Right lung (tissue), 5 donors: ENCODE results near the gene NR2C2. TPM values are rescaled to one million over a fixed set of nuclear protein-coding genes. Genes with fewer than 3 reads are reported as not detected.

Experiments
- DNase-seq, 2 donors: peaks; one replicate each; pipeline ENCODE4 v3.0.0-alpha.2; 2013
- polyA plus RNA-seq, 5 donors: library from polyadenylated mRNA; unstranded; fragments of 120-200 nt; gene quantifications; one replicate each; pipeline versions ENCODE4 v1.2.1 to v1.2.3, GENCODE V29; 2013; ENCODE audit warnings: inconsistent platforms in 1 of 5, low replicate concordance in 1 of 5; ENCODE audit not compliant: insufficient read length in 5 of 5, insufficient read depth in 1 of 5

NR2C2 gene
- polyA plus RNA-seq, 5 donors = 43.0 to 62.0 (median 55.4) TPM

DNA sequence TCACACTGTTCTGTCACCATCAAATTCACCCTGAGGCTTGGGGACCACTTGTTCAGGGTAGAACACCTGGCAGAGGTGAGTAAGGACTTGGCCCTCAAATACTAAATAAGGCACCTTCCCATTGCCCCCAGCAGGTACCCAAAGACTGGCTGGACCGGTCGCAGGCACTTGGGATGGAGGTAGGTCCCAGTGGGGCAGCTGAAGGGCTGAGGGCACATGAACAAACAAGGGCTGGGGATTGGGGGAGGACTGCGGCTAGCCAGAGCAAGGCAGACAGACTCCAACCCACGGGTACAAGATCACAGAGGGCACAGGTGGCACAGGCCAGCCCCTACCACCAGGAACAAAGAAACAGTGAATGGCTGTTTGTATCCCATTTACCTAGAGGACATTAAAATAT is 115.9 kb downstream of the NR2C2 start:
- no peak for DNase-seq

DNA sequence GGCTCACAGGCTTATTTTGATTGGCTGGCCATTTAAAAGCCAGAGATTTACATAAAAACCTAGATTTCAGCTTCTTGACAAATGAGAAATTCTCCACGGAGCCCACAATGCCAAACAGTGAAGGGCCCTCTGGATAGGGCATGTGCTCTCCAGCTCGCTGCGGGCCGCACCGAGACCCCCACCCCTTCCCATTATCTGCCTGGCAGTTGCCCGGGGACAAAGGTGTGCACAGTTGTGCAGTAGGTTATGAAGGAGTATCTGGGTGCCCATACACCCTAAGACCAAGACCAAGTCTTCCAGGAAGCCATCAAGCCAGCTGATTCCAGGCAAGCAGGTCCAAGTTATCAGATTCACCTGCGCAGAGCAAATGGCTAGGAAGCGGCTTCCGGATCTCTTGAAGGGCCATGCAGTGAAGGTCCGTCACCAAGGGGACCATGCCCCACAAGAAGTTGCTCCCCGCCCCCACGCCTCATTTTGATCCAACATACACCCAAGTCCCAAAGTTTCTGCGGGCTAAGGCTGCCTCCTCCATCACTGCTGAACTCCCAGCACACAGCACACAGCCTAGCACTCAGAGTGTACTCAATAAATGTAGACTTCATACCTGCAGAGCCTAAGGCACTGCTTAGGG is 116.4 kb downstream of the NR2C2 start:
- no peak for DNase-seq

DNA sequence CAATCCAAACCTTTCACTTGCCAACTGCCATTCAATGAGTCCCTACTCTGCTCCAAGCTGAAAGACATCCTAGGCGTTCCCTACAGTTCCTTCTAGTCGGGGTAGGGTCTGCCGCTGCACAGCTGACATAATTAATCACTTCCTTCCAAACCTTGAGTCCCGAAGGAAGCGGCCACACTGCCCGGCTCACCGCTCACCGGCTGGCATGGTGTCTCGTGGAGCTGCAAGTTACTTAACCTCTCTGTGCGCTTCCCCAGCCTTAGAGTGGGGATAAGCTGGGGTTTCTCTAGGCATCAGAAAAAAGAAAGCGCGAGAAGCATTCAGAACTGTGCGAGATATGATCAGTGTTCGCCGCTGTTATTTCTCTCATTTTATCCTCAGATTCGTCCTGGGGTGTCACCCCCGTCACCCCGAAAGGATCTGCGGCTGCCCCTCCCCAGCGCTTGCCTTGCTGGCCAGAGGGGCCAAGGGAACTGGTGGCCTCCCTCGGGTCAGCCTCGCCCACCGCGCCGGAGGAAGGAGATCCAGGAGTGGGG is 117.0 kb downstream of the NR2C2 start:
- no peak for DNase-seq

DNA sequence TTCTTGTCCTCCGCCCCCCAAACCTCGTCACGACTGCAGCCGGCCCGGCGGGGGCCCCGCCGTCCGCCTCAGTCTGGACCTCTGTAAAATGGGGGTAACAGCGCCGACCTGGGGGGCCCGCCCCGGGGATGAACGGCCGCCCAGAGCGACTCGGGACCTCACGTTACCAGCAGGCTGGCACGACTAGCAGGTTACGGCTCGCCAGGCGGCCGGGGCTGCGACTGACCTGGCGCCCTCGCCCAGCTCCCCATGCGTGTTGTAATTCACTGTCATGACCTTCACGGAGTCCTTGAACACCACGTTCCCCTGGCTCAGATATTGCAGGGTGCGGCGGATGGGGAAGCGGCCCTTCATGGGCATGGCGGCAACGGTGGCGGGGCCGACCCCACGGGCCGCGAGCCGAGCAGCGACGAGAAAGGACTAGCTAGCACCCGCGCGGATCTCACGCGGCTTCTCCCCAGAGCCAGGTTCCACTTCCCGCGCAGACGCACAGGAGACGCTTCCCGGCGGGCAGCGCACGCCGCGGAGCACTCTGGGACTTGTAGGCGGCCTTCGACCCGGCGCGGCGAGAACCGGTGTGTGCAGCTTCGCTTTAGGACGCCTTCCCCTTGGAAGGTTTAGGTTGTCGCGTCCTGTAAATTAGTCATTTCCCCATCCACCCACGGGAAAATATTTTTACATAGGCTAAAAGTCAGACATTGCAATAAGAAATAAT is 117.6 kb downstream of the NR2C2 start, which contains the start of gene MRPS25:
TSS of gene MRPS25 (minus strand) at position 481 of the 715 bp plus-strand sequence. CDS start at position 360, 121 bp downstream.
- DNase-seq = peak; percentile 84

DNA sequence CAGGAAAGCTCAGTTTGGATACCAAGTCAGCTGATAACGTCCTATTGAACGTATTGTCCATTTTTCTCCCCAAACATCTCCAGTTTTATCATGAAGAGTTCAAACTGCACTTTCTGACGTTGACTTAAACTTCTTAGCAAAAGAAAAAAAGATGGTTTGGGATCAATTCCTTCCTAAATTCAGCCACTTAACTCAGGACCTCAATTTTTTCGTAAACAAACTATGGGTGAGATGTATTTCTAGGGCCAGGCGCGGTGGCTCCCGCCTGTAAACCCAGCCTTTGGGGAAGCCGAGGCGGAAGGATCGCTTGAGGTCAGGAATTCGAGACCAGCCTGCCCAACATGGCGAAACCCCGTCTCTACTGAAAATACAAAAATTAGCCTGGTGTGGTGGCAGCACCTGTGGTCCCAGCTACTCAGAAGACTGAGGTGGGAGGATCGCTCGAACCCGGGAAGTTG is 118.2 kb downstream of the NR2C2 start:
- no peak for DNase-seq

DNA sequence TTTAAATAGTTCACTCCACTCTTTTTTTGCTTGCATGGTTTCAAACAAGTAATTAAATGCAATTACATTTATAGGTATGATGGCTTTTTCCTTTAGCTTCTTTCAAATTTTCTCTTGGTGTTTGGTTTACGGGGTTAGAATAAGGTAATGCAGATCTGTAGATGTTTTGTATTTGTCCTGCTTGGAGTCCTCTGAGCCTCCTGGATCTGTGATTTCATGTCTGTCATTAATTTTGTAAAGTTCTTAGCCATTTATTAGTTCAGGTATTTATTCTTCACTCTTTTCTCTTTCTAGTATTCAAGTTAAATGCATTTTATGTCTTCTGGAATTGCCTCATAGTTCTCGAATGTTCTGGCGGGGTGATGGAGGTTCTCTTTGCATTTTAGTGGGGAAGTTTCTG is 119.1 kb downstream of the NR2C2 start:
- DNase-seq = no peak

DNA sequence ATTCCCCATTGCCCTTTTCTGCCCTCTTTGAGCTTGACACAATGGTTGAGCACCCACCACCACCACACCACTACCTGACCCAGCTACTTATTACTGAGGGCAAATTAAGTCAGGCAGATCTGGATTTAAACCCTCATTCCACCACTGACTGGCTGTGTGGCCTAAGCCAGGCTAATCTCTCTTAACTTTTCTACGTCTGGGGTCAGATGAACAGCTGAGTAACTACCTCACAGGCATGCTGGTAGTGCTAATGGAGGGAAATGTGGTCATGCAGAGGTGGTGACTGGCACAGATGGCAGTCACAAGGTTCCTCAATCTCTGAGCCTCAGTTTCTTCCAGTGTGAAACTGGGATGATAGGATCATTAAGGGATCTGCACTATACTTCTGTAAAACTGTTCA is 122.1 kb downstream of the NR2C2 start:
- no peak for DNase-seq

DNA sequence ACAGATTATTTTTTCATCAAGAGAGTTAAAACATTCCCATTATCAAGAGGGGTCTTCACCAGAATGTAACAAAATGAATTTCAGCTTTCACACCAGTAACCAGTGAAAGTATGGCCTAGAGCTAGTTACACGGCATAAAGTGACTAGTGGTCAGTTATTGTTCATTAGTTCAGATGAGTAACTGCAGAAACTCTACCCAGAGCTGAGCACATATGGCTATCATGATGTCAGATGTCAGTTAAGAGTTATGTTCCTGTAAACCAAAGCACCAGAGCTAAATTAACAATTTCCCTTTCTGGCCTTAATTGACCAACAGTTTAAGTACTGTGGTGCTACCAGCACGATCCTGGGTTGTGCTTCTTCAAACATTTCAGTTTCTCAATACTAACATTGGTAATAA is 124.3 kb downstream of the NR2C2 start:
- no peak for DNase-seq

DNA sequence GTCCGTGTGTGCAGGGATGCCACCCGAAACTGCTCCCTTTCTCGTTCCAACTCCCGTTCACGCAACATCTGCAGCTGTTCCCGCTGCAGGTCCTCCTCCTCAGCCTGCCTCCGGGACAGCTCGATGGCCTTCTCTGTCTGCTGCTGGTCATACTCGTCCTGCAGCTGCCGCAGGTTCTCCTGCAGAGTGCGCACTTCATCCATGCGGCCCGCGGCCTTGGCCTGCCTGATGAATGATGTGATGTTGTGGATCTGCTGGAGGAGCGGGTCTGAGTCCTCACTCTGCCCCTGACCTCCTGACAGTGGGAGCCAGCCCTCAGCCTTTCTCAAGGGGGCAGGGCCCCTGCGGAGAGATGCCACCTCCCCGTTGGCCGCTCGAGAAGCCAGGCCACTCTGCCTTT is 127.1 kb downstream of the NR2C2 start:
- DNase-seq = no peak

DNA sequence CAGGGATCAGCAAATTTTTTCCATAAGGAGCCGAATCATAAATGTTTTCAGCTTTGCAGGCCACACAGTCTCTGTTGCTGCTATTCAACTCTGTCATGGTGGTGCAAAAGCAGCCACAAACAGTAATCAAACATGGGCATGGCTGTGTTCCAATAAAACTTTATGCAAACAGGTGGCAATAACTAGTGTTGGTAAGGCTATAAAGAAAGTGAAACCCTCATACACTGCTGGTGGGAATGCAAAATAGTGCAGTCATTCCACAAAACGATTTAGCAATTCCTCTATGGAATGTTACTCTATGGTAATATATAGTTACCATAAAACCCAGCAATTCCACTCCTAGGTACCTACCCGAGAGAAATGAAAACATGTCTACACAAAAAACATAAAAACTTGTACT is 131.7 kb downstream of the NR2C2 start:
- DNase-seq = no peak

DNA sequence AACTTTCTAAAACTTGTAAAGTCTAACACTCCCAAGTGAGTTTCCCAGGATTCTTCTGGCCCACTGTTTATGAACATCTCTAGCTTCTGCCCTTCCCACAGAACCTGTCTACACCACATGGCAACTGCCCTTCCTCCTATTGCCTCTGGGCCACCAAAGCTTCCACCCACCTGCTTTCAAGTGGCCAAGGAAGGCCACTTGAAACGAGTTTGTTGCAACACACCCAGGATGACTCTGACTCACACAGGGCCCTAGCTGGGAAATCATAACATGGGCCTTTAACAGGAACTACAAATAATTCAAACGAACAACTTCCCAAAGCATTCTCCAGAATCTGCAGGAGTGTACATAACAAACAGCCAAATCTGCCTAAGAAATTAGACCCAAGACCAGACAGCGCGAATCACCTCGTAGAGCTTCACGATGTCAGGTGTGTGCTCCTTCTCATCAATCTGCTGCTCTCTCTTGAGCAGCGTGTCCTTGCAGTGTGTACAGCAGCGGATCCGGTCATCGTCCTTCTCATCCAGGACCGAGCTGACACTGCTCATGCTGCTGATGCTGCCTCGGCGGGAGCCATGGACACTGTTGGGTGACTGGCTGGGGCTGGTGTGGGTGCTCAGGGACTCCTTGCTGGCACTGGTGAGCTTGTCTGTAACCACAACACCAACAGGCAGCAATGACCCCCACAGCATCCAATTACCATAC is 134.7 kb downstream of the NR2C2 start:
- DNase-seq = no peak

DNA sequence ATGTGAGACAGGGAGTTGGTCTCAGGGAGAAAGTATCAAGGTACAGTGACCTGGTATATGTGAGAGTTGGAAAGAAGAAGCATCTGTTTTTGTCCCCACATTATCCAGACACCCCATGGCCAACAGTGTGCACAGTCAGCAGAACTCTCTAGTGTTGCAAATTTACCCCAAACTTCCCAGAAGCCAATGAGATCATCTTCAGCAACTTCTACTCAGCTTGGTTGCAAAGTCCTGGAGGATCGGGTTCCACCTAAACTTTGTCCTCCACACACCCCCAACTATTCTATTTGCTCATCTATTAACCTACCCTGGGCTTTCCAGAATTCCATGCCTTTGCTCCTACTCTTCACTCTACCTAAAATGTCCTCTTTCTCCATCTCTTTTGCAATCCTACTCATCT is 135.9 kb downstream of the NR2C2 start:
- DNase-seq = no peak

DNA sequence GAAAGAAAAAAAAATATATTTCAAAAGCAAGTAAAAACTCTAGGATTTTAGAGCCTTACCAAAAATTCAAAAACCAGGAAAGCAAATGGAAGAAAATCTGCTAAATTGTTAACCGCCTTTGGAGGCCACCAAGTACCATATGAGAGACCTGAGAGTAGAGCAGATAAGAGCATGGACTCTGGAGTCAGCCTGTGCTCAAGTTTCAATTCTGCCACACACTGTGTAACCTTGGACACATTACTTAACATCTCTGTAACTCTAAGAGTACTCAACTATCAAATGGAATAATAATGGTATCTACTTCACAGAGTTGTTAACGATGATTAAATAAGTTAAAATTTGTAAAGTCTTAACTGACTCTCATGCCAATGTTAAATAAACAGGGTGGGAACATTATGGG is 138.9 kb downstream of the NR2C2 start:
- DNase-seq = no peak

DNA sequence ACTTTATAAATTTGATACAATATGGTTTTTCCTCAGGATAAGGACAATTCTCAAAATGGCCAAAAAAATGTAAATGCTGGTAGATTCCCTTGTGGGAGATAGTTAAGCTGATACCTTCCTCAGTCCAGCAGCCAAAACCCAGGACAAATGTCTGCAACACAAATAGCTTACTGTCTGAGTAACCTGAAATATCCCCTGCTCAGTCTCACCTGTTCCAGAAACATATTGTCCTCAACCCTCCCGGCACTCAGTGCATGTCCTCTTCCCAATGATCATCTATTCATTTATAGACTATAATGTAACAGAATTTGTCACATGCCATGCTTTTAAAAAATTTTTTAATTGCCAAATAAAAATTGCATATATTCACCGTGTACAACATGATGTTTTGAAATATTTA is 139.3 kb downstream of the NR2C2 start:
- DNase-seq = no peak

DNA sequence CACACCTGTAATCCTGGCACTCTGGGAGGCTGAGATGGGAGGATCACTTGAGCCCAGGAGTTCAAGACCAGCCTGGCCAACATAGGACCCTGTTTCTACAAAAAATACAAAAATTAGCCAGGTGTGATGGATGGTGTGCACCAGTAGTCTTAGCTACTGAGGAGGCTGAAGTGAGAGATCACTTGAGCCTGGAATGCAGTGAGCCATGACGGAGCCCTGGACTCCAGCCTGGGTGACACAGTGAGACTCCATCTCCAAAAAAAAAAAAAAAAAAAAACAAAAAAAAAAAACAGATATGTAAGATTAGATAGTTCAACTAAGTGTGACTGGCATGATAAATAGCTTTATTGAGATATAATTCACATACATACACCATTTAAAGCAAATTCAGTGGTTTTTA is 141.8 kb downstream of the NR2C2 start:
- no peak for DNase-seq

DNA sequence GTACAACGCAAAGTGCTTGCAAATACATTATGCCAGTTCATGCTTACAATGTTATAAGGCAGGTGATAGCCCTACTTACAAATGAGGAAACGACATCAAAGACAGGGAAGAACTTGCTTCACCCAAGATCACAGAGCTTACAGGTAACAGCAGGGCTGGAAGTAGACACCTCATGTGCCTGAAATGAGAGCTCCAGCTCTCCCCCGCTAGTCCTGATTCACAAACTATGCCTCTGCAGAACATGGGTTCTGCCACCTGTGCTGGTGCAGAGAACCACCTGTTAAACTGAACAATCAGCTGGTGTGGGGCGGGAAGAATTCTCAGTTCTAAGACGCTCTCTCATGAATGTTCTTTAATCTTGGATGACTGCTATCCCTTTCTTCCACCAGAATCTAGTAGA is 144.2 kb downstream of the NR2C2 start:
- DNase-seq = no peak

DNA sequence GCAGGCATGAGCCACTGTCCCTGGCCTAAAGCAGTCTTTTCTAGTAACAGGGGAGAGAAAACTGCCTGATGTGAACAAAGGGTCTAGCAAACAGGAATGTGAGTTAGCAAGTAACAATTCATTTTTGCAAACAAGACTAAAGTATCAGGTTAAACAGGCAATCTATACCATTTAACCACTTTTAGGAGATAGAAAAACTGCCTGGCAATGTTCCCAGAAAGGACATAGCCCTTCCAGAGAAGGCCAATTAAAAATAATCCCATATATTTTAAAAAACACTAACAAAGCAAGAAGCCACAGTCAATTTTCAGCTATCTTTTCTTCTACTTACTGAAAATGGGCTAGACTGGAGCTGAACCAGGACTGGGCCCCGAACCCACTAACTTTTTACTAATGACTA is 145.3 kb downstream of the NR2C2 start:
- no peak for DNase-seq

DNA sequence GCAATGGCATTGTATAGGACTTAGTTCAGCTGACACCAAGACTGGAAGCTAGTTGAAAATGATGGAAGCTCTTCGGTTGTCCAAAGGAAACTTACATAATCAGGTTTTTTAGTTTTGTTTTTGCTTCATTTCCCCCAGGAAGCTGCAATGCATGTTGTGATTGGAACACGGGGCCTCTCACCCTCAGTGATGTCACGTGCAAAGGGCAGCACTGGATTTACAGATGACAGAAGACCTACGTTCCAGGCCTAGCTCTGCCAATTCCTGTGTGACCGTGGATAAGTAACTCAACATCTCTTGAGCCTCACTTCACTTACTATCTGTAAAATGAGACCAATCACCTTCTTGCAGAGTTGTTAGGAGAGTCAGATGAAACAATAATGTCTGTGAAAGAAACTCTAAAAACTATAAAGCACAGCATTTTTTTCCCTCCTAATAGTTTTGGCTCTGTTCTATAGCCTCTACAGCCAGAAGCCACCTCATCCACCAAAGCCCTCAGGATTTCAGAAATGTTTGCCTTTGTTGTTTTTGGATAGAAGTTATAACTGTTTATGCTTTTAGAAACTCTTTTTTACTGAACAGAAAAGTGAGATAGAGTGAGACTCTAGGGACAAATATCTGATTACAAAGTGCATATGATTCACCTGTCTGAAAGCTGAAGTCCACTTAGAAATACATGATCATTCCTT is 146.9 kb downstream of the NR2C2 start:
- no peak for DNase-seq

DNA sequence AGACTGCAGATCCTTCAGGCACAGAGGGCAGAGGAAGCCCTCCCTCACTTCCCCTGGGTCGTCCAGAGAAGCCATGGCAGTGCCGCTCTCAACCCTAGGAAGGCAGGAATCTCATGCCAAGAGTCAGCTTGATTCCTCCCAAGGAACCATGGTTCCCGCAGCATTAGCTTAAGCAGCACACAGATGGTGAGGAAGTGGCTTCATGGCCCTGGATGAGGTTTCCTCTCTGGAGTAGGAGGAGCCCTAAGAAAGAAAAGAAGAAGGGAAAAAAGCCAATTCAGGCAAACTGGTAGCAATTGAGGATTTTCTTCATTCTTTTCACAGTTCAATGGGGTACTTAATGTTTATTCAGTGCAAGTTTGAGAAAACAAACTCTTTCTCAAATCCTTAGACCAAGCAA is 148.7 kb downstream of the NR2C2 start:
- DNase-seq = no peak

DNA sequence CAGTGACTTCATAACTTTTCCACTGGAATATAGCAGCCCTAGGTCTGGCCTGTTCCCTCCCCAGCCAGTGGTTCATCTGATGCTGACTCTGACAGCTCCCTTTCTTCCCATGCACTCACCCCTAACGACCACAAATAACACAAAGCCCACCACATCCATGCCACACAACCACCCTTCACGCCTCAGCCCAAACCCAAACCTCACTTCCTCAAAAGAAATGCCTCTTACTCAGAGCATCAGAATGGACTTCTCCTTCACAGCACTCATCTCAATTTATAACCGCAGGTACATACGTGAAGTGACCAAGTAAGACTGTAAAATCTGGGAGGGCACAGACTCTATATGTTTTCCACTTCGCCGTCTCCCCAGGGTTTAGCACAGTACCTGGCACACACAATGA is 150.5 kb downstream of the NR2C2 start:
- no peak for DNase-seq
